ENCODE results near the gene PFDN5. TPM values are rescaled to one million over a fixed set of nuclear protein-coding genes. Genes with fewer than 3 reads are reported as not detected.

Gene PFDN5
- total RNA-seq, result 359 and 451 TPM in 2 replicates

GRCh38 chr12:53295070-53295890 lies at the start of gene PFDN5:
Gene PFDN5, plus strand, starts transcription at chr12:53295542. Its CDS starts 26 bp downstream, at chr12:53295568.

GRCh38 chr12:53267999-53268629 lies 27.2 kb upstream of the PFDN5 start, which contains the start of gene ESPL1:
Gene ESPL1, plus strand, starts transcription at chr12:53268299. Its CDS starts 468 bp downstream, at chr12:53268767.

GRCh38 chr12:53299454-53300180 lies 4.3 kb downstream of the PFDN5 start, which contains the start of gene MYG1:
Gene MYG1, plus strand, starts transcription at chr12:53299695. Its CDS starts 43 bp downstream, at chr12:53299738.

GRCh38 chr12:53336181-53336681 lies 40.9 kb downstream of the PFDN5 start, which contains the start of gene SP7:
Gene SP7, minus strand, starts transcription at chr12:53336354. Its CDS starts 708 bp downstream, at chr12:53335646.

Other genes with a start within 250 kb of the PFDN5 start
- 12.1 and 21.1 TPM in 2 replicates for gene TNS2, start 245.5 kb upstream of the PFDN5 start, total RNA-seq
- gene SPRYD3, start 216.2 kb upstream of the PFDN5 start, total RNA-seq, result 26.0 and 31.0 TPM in 2 replicates
- 256 and 257 TPM in 2 replicates for gene IGFBP6, start 197.9 kb upstream of the PFDN5 start, total RNA-seq
- gene SOAT2, start 192.1 kb upstream of the PFDN5 start, total RNA-seq, result 0.07 TPM in 1 of 2 replicates, not detected in the other
- gene ZNF740, start 114.8 kb upstream of the PFDN5 start, total RNA-seq, result 4.1 and 5.5 TPM in 2 replicates
- 5.3 and 13.3 TPM in 2 replicates for gene CSAD, start 114.6 kb upstream of the PFDN5 start, total RNA-seq
- gene ITGB7, start 88.3 kb upstream of the PFDN5 start, total RNA-seq, result 4.7 and 5.2 TPM in 2 replicates
- 84.2 and 108 TPM in 2 replicates for gene RARG, start 63.3 kb upstream of the PFDN5 start, total RNA-seq
- gene ESPL1, start 27.2 kb upstream of the PFDN5 start, total RNA-seq, result 9.4 and 12.3 TPM in 2 replicates
- gene MYG1, start 4.2 kb downstream of the PFDN5 start, total RNA-seq, result 45.6 and 46.0 TPM in 2 replicates
- 81.3 and 86.2 TPM in 2 replicates for gene AAAS, start 26.1 kb downstream of the PFDN5 start, total RNA-seq
- not detected in 2 replicates for gene SP7, start 40.8 kb downstream of the PFDN5 start, total RNA-seq
- 20.7 and 32.2 TPM in 2 replicates for gene SP1, start 84.6 kb downstream of the PFDN5 start, total RNA-seq
- not detected in 2 replicates for gene AMHR2, start 128.3 kb downstream of the PFDN5 start, total RNA-seq
- gene PRR13, start 146.2 kb downstream of the PFDN5 start, total RNA-seq, result 111 and 112 TPM in 2 replicates
- gene PCBP2, start 156.6 kb downstream of the PFDN5 start, total RNA-seq, result 105 and 155 TPM in 2 replicates
- 11.1 and 13.4 TPM in 2 replicates for gene MAP3K12, start 203.9 kb downstream of the PFDN5 start, total RNA-seq
- gene TARBP2, start 205.7 kb downstream of the PFDN5 start, total RNA-seq, result 46.5 and 52.2 TPM in 2 replicates
- not detected in 2 replicates for gene NPFF, start 211.9 kb downstream of the PFDN5 start, total RNA-seq

Data from airway epithelial cell (primary cell).